Gastroesophageal sphincter (tissue), 3 donors: ENCODE results near the gene PIP4K2A.

ENCODE experiments used
- EP300 ChIP-seq: sonication (generic); formaldehyde crosslinking; IDR thresholded peaks from one replicate; pipeline ENCODE4 v1.6.1; 2017; ENCODE audit warnings: antibody characterized with exemption, mild to moderate bottlenecking
- POLR2A ChIP-seq, 2 donors: fragments of 450-650 bp; IDR thresholded peaks; one replicate each; pipeline ENCODE4 v1.6.1; 2017; ENCODE audit warnings: antibody characterized with exemption in 2 of 2, mild to moderate bottlenecking in 2 of 2, moderate library complexity in 1 of 2
- TF ChIP-seq, protein P1 (sequence below), 4 experiments: fragments of 200-600 bp in 2 of 4; fragments of 450-650 bp in 2 of 4; sonication (generic) in 1 of 4; IDR thresholded peaks; one replicate each; pipeline ENCODE4 v1.5.1; 2017 to 2019; ENCODE audit warnings: antibody characterized with exemption in 4 of 4, mild to moderate bottlenecking in 2 of 4, moderate library complexity in 2 of 4

DNA sequence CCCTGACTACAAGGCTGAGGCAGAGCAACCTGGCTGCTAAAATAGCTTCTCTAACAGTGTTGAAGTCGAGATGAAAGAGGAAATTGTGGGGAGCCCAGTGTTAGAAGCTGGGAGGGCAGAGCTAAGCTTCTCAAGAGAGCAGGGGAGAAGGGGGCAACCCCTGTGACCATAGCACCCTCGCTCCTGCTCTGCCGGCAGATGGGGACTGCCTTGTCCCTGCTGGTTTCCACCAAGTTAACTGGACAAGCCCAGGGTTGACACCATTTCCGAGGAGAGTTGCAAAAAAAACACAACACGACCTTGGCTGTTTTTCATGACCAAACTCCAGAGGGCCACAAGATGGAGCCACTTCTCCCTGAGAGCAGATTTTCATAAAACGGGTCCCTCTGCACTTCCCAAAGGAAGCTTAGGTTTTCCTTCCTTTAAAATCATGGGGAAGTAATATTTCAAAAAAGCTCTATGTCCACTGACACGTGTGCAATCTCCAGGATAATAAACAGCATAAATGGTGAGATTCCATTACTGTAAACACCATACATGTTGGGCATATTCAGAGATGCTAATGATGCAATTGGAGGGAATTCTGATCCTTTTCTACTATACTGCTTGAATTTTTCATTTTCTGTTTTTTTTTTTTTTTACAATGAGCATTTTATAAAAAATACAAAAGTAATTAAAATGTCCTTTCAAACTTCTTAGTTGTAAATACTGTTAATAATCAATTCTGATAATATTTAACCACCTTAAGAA is 140.4 kb downstream of the PIP4K2A start:
- TF ChIP-seq, protein P1, sequence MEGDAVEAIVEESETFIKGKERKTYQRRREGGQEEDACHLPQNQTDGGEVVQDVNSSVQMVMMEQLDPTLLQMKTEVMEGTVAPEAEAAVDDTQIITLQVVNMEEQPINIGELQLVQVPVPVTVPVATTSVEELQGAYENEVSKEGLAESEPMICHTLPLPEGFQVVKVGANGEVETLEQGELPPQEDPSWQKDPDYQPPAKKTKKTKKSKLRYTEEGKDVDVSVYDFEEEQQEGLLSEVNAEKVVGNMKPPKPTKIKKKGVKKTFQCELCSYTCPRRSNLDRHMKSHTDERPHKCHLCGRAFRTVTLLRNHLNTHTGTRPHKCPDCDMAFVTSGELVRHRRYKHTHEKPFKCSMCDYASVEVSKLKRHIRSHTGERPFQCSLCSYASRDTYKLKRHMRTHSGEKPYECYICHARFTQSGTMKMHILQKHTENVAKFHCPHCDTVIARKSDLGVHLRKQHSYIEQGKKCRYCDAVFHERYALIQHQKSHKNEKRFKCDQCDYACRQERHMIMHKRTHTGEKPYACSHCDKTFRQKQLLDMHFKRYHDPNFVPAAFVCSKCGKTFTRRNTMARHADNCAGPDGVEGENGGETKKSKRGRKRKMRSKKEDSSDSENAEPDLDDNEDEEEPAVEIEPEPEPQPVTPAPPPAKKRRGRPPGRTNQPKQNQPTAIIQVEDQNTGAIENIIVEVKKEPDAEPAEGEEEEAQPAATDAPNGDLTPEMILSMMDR (IDR thresholded peaks at IDR 0.05): peak in 2 of 4 experiments; percentile 28 to 49
- TF ChIP-seq POLR2A (IDR thresholded peaks at IDR 0.05) (no peak), EP300 (no peak)
